HG03039 (cell line): ENCODE data around the gene SCART1.
"Not testable (repeated sequence)": the region's sequence is repeated elsewhere in the genome, so short reads cannot be mapped to it uniquely, and the experiment has no call there.

ENCODE experiments used
- ATAC-seq: cut with Tn5 transposase; IDR thresholded peaks from one replicate; pipeline ENCODE4 v1.9.1; 2021; ENCODE audit warnings: mild to moderate bottlenecking, moderate library complexity; ENCODE audit not compliant: unreplicated experiment

Gene SCART1

GRCh38 chr10:133467286-133467911 is 13.7 kb downstream of the SCART1 start:
- ATAC-seq: no peak

- not testable (repeated sequence) for ATAC-seq
Measured at GRCh38 chr10:133469205-133469604, 15.5 kb downstream of the SCART1 start.

GRCh38 chr10:133471300-133472109 is 17.8 kb downstream of the SCART1 start:
- no peak for ATAC-seq

- ATAC-seq: no peak
Measured at GRCh38 chr10:133473270-133473669, 19.5 kb downstream of the SCART1 start.

GRCh38 chr10:133474027-133474426 is 20.3 kb downstream of the SCART1 start:
- ATAC-seq: no peak

GRCh38 chr10:133474665-133475424 is 21.1 kb downstream of the SCART1 start:
- ATAC-seq: no peak

GRCh38 chr10:133475425-133475734 is 21.6 kb downstream of the SCART1 start:
- ATAC-seq: no peak

GRCh38 chr10:133475821-133476640 is 22.3 kb downstream of the SCART1 start:
- no peak for ATAC-seq

GRCh38 chr10:133476641-133476990 is 22.9 kb downstream of the SCART1 start:
- ATAC-seq: no peak

- no peak for ATAC-seq
Measured at GRCh38 chr10:133481086-133481643, 27.4 kb downstream of the SCART1 start.

- no peak for ATAC-seq
Measured at GRCh38 chr10:133481657-133482056, 27.9 kb downstream of the SCART1 start.

GRCh38 chr10:133484818-133485217 is 31.1 kb downstream of the SCART1 start:
- no peak for ATAC-seq

GRCh38 chr10:133487085-133487484 is 33.3 kb downstream of the SCART1 start:
- no peak for ATAC-seq

- no peak for ATAC-seq
Measured at GRCh38 chr10:133488354-133488753, 34.6 kb downstream of the SCART1 start.

GRCh38 chr10:133489816-133490588 is 36.3 kb downstream of the SCART1 start:
- no peak for ATAC-seq

GRCh38 chr10:133493562-133493961 is 39.8 kb downstream of the SCART1 start:
- not testable (repeated sequence) for ATAC-seq

- not testable (repeated sequence) for ATAC-seq
Measured at GRCh38 chr10:133497363-133497762, 43.6 kb downstream of the SCART1 start.

GRCh38 chr10:133499176-133499575 is 45.4 kb downstream of the SCART1 start:
- ATAC-seq: not testable (repeated sequence)

- ATAC-seq: not testable (repeated sequence)
Measured at GRCh38 chr10:133500897-133501296, 47.2 kb downstream of the SCART1 start.

- no peak for ATAC-seq
Measured at GRCh38 chr10:133509700-133510099, 56.0 kb downstream of the SCART1 start.
